AG09309 (cell line): ENCODE results near the gene RERE.

Source experiments
- DNase-seq: peaks from one replicate; pipeline ENCODE4 v3.0.0-alpha.2; 2010; ENCODE audit warnings: low read depth
- H3K4me3 ChIP-seq: 2 replicates; pipeline ENCODE4 v1.5.1; 2011; ENCODE audit warnings: mild to moderate bottlenecking, low read depth, low read length, moderate library complexity; ENCODE audit not compliant: control insufficient read depth
- TF ChIP-seq, protein P1 (sequence below): IDR thresholded peaks from 2 replicates; pipeline ENCODE4 v1.5.1; 2011; ENCODE audit warnings: mild to moderate bottlenecking, low read depth, low read length, inconsistent platforms; ENCODE audit not compliant: insufficient read depth, control insufficient read depth; ENCODE audit errors: missing control alignments

The RERE gene

DNA sequence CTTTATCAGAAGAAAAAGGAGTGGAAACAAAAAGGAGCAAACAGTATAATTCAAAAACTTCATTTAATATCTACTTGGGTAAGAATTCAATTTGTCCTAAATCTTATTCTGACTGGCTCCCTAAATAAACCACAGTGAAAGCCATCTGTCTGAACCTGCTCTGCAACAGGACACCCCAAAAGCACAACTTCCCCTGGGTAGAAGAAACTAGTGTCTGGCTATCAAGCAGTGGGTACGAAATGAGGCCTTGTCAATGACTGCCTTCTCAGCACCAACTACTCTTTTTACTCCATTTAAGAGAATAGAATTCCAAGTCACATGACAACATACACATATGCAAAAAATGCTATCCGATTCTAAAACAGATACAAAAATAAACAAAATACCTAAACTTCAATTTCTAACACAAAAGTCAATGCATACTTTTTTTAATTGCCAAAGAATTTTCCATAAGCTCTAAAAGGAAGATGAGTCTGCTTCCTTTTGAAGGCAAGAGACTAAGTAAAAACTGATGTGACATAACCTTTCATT, 292.7 kb downstream of the RERE start:
- no peak for DNase-seq
- H3K4me3 ChIP-seq: peak overlapping the region; percentile 44
- TF ChIP-seq, protein P1, sequence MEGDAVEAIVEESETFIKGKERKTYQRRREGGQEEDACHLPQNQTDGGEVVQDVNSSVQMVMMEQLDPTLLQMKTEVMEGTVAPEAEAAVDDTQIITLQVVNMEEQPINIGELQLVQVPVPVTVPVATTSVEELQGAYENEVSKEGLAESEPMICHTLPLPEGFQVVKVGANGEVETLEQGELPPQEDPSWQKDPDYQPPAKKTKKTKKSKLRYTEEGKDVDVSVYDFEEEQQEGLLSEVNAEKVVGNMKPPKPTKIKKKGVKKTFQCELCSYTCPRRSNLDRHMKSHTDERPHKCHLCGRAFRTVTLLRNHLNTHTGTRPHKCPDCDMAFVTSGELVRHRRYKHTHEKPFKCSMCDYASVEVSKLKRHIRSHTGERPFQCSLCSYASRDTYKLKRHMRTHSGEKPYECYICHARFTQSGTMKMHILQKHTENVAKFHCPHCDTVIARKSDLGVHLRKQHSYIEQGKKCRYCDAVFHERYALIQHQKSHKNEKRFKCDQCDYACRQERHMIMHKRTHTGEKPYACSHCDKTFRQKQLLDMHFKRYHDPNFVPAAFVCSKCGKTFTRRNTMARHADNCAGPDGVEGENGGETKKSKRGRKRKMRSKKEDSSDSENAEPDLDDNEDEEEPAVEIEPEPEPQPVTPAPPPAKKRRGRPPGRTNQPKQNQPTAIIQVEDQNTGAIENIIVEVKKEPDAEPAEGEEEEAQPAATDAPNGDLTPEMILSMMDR: no peak

DNA sequence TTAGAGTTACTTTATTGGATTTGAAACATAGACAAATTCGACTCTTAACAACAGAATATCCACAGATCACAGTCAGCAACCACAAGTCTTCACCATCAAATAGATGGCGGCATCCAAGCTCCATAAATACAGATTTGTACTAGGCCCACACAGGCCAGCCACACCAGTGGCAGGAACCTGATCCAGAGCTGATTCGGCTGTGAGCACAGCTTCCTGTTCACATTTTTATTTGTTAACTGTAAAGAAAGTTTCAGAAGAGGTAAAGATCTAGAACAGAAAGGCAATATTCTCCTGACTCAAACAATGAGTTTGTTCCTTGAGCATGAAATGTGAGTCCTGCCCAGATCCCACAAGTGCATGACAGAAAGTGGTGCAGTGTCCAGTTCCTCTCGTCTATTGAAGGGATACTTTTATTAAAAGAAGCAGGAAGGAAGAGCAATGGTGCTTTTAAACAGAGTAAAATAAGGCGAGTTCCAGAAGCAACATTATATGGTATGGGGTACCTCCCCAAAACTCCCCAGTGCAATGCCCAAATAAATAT, 293.7 kb downstream of the RERE start:
- no peak for DNase-seq
- no peak overlapping the region for H3K4me3 ChIP-seq
- TF ChIP-seq, protein P1: no peak

DNA sequence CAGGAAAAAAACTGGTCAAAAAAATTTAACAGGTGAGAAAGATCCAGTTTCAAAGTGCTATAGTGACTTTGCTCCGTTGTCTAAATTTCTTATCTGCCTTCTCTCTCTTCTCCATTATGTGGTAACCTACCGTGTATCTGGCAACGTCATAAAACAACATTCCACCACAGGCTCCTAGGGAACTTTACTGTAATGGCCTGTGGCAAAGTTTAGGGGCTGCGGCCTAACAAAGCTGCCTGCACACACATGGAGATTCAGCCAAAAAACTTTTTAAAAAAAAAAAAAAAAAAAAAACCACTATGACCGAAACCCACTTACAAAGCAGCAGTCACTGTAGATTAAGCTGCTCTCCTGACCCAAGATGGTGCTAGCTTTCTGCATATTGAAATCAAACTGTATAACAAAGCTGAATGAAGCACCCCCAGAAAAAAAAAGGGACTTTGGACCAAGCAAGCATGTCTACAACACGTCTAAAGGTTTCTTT, 296.9 kb downstream of the RERE start:
- H3K4me3 ChIP-seq: no peak overlapping the region
- no peak for DNase-seq
- TF ChIP-seq, protein P1: no peak

DNA sequence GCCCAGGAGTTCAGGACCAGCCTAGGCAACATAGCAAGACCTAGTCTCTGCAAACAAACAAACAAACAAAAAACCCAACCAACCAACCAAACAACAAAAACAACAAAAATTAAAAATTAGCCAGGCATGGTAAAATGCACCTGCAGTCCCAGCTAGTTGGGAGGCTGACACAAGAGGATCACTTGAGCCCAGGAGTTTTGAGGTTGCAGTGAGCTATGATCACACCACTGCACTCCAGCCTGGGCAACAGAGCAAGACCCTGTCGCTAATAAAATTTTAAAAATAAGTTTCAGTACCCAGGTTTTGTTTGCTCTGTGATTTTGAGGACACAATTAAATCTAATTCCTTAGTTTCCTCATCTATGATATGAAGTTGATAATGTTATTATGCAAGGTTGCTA, 298.3 kb downstream of the RERE start:
- H3K4me3 ChIP-seq: no peak overlapping the region
- no peak for DNase-seq
- TF ChIP-seq, protein P1: no peak

DNA sequence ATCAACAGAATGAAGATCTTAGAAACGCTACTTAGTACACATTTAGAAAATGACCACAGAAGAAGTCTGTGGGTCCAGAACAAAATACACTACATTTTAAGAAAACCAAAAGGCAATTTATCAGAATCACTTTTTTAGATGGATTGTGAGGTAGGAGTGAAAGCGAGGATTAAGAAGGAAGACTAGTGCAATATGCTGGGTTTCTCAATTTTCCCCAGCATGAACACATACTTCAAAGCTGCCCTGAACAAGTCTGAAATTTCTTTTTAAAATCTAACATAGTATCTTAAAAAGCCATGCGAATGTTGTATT, 299.0 kb downstream of the RERE start:
- TF ChIP-seq, protein P1: no peak
- DNase-seq: no peak
- H3K4me3 ChIP-seq: no peak overlapping the region

DNA sequence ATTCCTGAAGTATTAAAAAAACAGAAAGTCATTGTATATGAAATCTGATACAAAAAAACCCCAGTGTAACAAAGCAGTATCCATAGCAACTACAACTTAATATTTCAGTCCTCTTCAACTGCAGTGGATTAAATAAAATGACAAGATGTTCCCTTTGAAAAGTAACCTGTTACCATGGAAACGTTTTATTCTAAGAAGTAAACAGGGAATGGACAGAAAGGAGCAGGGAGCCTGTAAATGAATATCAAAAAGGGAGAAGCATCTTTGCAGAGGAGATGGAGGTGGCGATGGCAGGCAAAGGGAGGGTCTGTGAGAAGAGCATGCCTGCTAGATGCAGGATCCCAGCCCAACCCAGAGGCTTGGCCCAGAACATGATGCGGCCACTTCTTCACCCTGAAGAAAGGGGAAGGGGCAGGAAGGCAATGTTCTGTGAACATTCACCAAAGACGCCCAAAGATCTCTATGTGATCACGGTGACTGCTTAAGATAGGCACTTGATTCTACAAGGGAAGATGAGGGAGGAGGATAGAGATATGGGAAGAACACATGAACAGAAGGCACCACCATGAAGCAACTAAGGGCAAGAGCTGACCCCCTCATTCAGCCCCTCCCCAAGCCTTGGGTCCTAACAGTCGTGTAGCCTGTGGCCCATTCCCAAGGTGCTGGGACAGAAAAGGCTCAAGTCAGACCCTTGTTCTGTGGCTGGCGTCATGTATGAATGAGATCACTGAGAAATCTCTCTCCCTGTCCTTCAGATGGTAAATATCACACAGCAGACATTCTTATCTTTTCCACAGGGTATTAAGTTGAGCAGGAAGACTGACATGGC, 299.6 kb downstream of the RERE start:
- TF ChIP-seq, protein P1: no peak
- DNase-seq: no peak
- no peak overlapping the region for H3K4me3 ChIP-seq
